Mucosa of stomach (tissue), 1 donor: ENCODE measurements around the gene IQCK.

ENCODE experiments used
- H3K27me3 ChIP-seq: one replicate; pipeline ENCODE4 v1.7.0; 2013; ENCODE audit warnings: mild to moderate bottlenecking, low read length; ENCODE audit not compliant: control insufficient read depth, insufficient read depth
- H3K36me3 ChIP-seq: one replicate; pipeline ENCODE4 v1.7.0; 2013; ENCODE audit warnings: low read length; ENCODE audit not compliant: control insufficient read depth, insufficient read depth
- H3K4me1 ChIP-seq: one replicate; pipeline ENCODE4 v1.7.0; 2013; ENCODE audit warnings: mild to moderate bottlenecking, low read length; ENCODE audit not compliant: control insufficient read depth, insufficient read depth
- H3K4me3 ChIP-seq: one replicate; pipeline ENCODE4 v1.7.0; 2013; ENCODE audit warnings: low read length
- H3K9ac ChIP-seq: one replicate; pipeline ENCODE4 v1.7.0; 2013; ENCODE audit warnings: mild to moderate bottlenecking, low read length, moderate library complexity
- H3K9me3 ChIP-seq: one replicate; pipeline ENCODE4 v1.7.0; 2013; ENCODE audit warnings: mild to moderate bottlenecking, low read length, moderate library complexity; ENCODE audit not compliant: control insufficient read depth
- donor health status: Pancreatic carcinoma.

Gene IQCK

DNA sequence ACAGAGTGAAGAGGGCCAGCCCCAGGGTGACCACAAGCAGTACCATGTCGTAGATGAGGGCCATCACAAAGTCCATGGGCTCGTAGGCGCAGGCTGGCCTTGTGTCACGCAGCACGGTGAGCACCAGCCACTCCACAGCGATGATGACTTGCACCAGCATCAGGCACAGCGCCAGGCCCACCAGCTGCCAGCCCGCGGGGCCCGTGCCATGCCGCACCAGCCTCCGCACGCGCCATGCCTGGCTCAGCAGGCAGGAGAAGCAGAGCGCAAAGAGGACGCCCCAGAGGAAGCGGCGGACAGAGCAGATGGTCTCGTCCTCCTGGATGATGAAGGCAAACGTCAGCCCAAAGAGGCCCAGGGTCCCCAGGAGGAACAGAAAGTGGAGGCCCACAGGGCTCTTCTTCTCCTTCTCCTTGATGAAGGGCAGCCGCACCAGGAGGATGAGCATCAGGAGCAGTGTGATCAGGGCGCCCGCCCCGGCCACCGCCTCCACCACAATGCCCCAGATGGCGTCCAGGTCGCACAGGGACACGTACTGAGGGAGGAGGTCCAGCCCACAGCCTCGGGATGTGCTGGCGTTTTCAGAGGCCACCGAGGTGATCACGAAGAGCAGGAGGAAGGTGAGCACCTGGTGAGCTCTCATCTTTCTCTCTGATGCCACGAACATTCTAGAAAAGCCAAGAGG lies 154.2 kb downstream of the IQCK start:
- H3K9ac ChIP-seq = no peak overlapping the region
- no peaks in the 10 kb centered on the region for H3K9me3 ChIP-seq
- no peak overlapping the region for H3K4me3 ChIP-seq
- H3K36me3 ChIP-seq = no peaks in the 10 kb centered on the region
- peaks cover 7% of the 10 kb centered on the region for H3K4me1 ChIP-seq
- H3K27me3 ChIP-seq = no peaks in the 10 kb centered on the region

DNA sequence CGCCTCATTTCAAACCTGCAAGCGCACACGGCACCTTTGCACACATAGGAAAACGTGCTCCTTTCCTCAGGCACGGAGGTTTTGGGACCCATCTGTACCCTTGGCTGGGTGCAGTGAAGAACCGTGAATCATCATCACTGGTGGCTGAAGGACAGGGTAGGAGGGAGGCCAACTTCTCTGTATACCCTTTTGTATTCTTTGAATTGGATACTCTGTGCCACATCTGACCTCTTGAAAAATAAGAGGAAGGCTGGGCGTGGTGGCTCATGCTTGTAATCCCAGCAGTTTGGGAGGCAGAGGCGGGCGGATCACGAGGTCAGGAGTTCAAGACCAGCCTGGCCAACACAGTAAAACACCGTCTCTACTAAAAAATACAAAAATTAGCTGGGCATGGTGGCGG lies 154.9 kb downstream of the IQCK start:
- Histone ChIP-seq H3K9ac (no peak overlapping the region), H3K36me3 (no peaks in the 10 kb centered on the region), H3K4me3 (no peak overlapping the region), H3K27me3 (no peaks in the 10 kb centered on the region), H3K4me1 (peaks cover 7% of the 10 kb centered on the region), H3K9me3 (no peaks in the 10 kb centered on the region)

DNA sequence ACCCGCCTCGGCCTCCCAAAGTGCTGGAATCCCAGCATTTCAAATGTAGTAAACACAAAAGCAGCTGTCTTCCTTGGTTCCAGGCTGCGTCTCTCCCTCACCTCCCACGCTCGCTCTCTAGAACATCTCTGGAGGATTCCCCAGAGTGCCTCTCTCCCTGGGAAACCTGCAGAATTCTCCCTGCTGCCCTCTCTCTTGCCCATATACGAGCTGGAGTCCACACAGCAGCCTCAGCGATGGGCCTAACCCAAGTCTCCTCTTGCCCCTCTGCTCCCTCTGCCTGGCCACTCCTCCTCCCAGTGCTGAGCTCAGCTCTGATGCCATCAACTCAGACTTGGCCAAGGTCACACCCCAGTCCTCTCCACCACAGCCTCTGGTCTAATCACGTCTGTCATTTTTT lies 156.0 kb downstream of the IQCK start:
- peaks cover 3% of the 10 kb centered on the region for H3K36me3 ChIP-seq
- no peaks in the 10 kb centered on the region for H3K27me3 ChIP-seq
- H3K9me3 ChIP-seq = no peaks in the 10 kb centered on the region
- H3K9ac ChIP-seq = no peak overlapping the region
- no peak overlapping the region for H3K4me3 ChIP-seq
- H3K4me1 ChIP-seq = peaks cover 11% of the 10 kb centered on the region

DNA sequence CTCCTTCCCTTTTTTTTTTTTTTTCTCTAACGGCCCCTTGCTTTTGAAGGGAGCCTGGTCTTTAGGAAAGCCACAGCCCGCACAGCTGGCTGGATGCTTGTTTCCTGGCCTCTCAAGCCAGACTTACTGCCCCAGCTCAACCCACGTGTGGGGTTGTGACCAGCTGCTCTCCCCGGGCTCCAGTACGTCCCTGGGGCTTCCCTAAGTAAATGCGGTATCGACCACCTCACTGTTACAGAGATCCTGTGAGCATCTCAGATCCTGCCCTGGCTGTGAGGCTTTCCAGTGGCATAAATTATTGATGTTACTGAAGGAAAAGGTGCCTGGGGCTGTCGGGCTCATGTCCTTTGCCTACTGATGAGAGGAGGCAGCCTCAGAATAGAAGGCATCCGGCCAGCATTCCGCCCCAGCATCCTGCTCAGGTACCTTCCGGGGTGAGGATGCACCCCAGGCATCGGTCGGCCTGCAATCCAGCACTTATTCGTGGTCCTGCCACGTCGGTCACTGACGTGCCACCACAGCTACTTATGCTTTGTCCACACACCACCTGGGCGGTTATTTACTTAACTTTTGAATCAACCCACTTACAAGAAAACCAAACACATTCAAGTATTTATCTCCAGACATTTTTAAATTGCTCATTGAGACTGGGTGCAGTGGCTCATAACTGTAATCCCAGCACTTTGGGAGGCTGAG lies 156.9 kb downstream of the IQCK start:
- Histone ChIP-seq H3K4me1 (peaks cover 18% of the 10 kb centered on the region), H3K36me3 (peaks cover 3% of the 10 kb centered on the region), H3K9ac (no peak overlapping the region), H3K27me3 (no peaks in the 10 kb centered on the region), H3K4me3 (no peak overlapping the region), H3K9me3 (no peaks in the 10 kb centered on the region)

DNA sequence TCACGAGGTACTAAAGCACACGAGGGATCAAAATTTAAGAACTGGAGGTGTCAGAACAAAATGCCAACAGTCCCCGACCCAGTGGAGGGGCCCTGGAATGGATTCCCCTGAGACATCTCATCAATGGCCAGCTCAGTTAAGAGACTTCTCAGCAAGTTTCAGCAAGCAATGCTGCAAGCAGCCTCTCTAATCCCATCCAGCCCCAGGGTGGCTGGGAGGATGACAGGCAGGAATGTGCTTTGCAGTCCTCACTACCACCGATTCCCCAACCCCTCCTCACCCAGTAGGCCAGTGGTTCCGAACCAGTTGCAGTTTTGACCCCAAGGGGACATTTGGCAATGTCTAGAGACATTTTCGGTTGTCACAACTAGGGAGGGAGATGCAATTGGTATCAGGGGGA lies 157.8 kb downstream of the IQCK start:
- no peak overlapping the region for H3K4me3 ChIP-seq
- no peak overlapping the region for H3K9ac ChIP-seq
- H3K4me1 ChIP-seq = peaks cover 18% of the 10 kb centered on the region
- peaks cover 3% of the 10 kb centered on the region for H3K36me3 ChIP-seq
- no peaks in the 10 kb centered on the region for H3K27me3 ChIP-seq
- no peaks in the 10 kb centered on the region for H3K9me3 ChIP-seq

DNA sequence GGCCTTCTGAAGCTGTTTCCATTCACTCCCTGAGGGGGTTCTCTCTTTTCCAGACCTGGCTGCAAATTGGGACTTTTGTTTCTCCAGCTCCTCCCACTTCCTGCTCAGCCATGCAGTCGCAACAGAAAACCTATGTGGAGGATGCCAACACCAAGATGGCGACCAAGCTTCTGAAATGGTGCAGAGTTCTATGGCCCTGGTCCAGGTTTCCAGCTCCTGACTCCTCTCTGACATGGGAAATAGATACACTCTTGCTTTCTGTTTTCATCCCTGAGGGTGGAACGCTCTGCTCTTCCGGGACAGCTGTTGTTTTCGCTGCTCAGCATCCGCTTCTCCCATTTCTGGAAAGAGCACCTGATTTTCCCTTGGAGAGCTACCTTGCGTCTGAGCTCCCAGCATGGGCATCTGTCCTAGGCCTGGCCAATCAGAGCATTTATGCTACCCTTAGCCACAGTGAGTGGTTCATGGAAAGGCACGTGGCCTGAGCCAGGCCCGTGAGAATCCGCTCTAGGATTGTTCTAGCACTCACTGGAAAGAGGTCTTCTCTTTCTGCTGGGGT lies 158.5 kb downstream of the IQCK start:
- Histone ChIP-seq H3K4me3 (no peak overlapping the region), H3K36me3 (peaks cover 3% of the 10 kb centered on the region), H3K9ac (no peak overlapping the region), H3K9me3 (no peaks in the 10 kb centered on the region), H3K4me1 (peaks cover 18% of the 10 kb centered on the region), H3K27me3 (no peaks in the 10 kb centered on the region)

DNA sequence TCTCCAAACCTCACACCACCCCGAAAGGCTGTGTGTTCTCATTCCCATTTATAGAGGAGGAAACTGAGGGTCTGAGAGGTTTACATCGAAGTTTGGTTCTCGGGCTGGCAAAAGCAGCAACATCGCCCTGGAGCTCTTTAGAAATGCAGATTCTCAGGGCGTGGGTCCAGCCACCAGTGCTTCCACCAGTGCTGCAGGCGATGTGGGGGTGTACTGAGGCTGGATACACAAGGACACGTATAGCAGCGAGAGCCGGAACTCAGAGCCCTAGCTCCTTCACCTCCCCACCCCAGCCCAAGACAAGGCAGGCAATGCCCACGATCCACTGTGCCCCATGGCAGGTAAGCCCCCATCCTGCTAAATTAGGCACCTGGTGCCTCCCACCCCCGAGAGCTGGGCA lies 160.7 kb downstream of the IQCK start:
- H3K27me3 ChIP-seq = peaks cover 5% of the 10 kb centered on the region
- peaks cover 3% of the 10 kb centered on the region for H3K36me3 ChIP-seq
- H3K4me1 ChIP-seq = peaks cover 18% of the 10 kb centered on the region
- no peaks in the 10 kb centered on the region for H3K9me3 ChIP-seq
- no peak overlapping the region for H3K9ac ChIP-seq
- no peak overlapping the region for H3K4me3 ChIP-seq

DNA sequence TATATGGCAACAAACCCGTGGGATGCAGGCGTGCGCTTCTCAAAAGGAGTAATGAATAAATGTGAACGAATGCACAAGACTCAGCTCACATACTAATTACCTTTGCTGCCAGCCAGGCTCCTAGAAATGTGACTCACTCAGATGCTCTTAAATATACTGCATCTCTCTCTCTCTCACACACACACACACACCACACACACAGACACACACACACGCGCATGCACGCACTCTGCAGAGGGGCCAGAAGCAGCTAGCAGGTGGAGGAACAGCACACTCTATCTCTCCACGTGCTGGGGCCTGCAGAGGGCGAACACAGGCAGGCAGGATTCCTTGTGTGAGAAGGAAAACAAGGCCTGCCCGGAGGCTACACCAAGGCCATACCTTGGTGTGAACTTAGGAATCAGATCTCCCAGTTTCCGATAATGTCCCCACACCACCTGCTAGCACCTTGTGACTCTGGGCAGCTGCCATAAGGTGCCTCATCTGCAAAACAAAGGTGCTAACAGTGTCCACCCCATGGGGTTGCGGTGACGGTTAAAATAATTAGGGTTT lies 161.2 kb downstream of the IQCK start:
- H3K36me3 ChIP-seq = peaks cover 3% of the 10 kb centered on the region
- H3K27me3 ChIP-seq = peaks cover 5% of the 10 kb centered on the region
- no peaks in the 10 kb centered on the region for H3K9me3 ChIP-seq
- peaks cover 18% of the 10 kb centered on the region for H3K4me1 ChIP-seq
- no peak overlapping the region for H3K4me3 ChIP-seq
- no peak overlapping the region for H3K9ac ChIP-seq

DNA sequence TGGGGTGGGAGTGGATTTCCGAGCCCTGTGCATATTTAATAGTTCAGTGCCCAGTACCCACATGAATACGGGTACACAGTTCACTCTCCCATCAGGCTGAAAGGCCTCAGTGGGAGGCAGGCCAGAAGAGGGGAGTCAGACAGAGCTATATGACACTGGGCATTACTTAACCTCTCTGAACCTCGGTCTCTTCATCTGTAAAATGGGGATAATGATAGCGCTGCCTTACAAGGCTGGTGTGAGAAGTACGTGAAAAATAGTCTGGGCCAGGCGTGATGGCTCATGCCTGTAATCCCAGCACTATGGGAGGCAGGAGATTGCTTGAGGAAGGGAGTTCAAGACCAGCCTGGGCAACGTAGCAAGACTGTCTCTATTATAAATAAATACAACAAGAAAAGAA lies 163.0 kb downstream of the IQCK start:
- peaks cover 3% of the 10 kb centered on the region for H3K36me3 ChIP-seq
- no peak overlapping the region for H3K9ac ChIP-seq
- H3K27me3 ChIP-seq = peaks cover 13% of the 10 kb centered on the region
- peaks cover 24% of the 10 kb centered on the region for H3K4me1 ChIP-seq
- no peak overlapping the region for H3K4me3 ChIP-seq
- H3K9me3 ChIP-seq = no peaks in the 10 kb centered on the region

DNA sequence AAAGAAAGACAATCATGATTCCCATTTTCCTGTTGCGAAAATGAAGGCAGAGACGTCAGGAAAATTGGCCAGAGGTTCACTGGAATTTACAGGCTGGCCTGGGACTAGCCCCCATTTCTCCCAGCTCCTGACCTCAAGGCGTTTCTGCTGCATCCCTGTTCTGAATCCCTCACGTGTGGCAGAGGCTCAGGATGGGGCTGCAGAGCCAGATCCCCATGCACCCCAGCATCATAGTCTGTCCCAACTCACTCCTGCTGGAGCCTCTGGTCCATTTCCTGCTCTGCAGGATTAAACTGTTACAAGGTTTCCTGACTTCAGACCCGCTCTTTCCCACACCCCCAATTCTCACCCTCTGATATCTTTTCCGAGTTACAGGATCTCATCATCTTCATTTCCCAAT lies 163.7 kb downstream of the IQCK start:
- H3K9ac ChIP-seq = no peak overlapping the region
- no peaks in the 10 kb centered on the region for H3K9me3 ChIP-seq
- no peak overlapping the region for H3K4me3 ChIP-seq
- H3K36me3 ChIP-seq = peaks cover 3% of the 10 kb centered on the region
- peaks cover 28% of the 10 kb centered on the region for H3K4me1 ChIP-seq
- peaks cover 13% of the 10 kb centered on the region for H3K27me3 ChIP-seq

DNA sequence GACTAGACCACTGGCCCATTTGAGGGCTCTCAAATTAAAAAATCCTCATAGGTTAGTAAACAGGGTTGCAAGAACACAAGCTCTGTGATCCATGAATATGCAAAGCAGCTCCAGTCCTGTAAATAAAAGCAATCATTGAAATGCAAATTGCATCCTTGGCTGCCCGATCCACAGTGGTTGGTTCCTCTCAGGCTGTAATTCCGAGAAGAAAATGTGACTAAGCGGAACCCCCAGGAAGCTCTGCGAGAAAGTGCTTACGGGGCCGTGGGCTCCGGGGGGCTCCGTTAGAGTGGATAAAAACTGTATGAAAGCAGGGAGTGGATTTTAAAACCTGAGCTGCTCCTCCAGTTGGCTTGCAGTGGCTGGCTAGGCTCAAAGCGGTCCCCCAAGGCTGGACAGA lies 164.1 kb downstream of the IQCK start:
- H3K27me3 ChIP-seq = peaks cover 13% of the 10 kb centered on the region
- peaks cover 3% of the 10 kb centered on the region for H3K36me3 ChIP-seq
- H3K9ac ChIP-seq = peak overlapping the region; percentile 89
- H3K4me3 ChIP-seq = no peak overlapping the region
- H3K9me3 ChIP-seq = no peaks in the 10 kb centered on the region
- H3K4me1 ChIP-seq = peaks cover 28% of the 10 kb centered on the region

DNA sequence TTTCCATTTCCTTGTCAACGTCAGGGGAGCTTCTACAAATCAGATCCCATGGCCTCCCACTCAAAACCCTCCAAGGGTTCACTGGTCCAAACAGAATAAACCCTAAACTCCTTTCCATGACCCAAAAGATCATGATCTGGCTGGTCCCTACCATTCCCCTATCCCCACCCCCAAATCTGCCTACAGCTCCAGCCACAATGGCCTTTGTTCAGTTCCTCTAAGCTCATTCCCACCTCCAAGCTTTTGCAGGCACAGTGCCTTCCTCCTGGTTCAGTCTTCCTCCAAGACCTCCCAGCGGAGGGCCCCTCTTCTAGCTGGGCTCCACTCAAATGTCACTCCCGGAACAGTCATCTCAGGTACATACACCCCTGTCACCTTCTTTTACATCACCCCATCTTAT lies 164.6 kb downstream of the IQCK start:
- Histone ChIP-seq H3K4me1 (peaks cover 28% of the 10 kb centered on the region), H3K9me3 (no peaks in the 10 kb centered on the region), H3K27me3 (peaks cover 13% of the 10 kb centered on the region), H3K9ac (peak overlapping the region; percentile 89), H3K4me3 (peak overlapping the region; percentile 87), H3K36me3 (peaks cover 3% of the 10 kb centered on the region)
